SK-N-SH (cell line): ENCODE data around the gene PRKG1.

Experiments
- CHD2 ChIP-seq: fragments of 150-350 bp; IDR thresholded peaks from 2 replicates; pipeline ENCODE4 v1.6.1; 2018; ENCODE audit warnings: low read length; ENCODE audit not compliant: partially characterized antibody
- FOSL2 ChIP-seq: IDR thresholded peaks from 2 replicates; pipeline ENCODE4 v1.4.0; 2012; ENCODE audit warnings: low read depth, mild to moderate bottlenecking, moderate library complexity, borderline replicate concordance
- FOXM1 ChIP-seq: IDR thresholded peaks from 2 replicates; pipeline ENCODE4 v1.4.0; 2012; ENCODE audit warnings: low read depth, mild to moderate bottlenecking
- GABPA ChIP-seq: IDR thresholded peaks from 2 replicates; pipeline ENCODE4 v1.4.0; 2012; ENCODE audit warnings: low read depth, mild to moderate bottlenecking
- GATA2 ChIP-seq: sonication (generic); formaldehyde crosslinking; IDR thresholded peaks from 2 replicates; pipeline ENCODE4 v1.5.0; 2020; ENCODE audit warnings: mild to moderate bottlenecking, missing genetic modification reagents
- JUND ChIP-seq: IDR thresholded peaks from 2 replicates; pipeline ENCODE4 v1.4.0; 2012
- MAX ChIP-seq: IDR thresholded peaks from 2 replicates; pipeline ENCODE4 v1.4.0; 2012; ENCODE audit warnings: low read depth
- TF ChIP-seq, protein P1 (sequence below): fragments of 200-600 bp; sonication (generic); IDR thresholded peaks from 2 replicates; pipeline ENCODE4 v1.6.1; 2017; ENCODE audit warnings: antibody characterized with exemption, mild to moderate bottlenecking, moderate library complexity
- TF ChIP-seq, protein P2 (sequence below): IDR thresholded peaks from 2 replicates; pipeline ENCODE4; 2012
- TF ChIP-seq, protein P3 (sequence below): IDR thresholded peaks from 2 replicates; pipeline ENCODE4 v1.4.0; 2012; ENCODE audit warnings: low read depth, borderline replicate concordance

- TF ChIP-seq, protein P1, sequence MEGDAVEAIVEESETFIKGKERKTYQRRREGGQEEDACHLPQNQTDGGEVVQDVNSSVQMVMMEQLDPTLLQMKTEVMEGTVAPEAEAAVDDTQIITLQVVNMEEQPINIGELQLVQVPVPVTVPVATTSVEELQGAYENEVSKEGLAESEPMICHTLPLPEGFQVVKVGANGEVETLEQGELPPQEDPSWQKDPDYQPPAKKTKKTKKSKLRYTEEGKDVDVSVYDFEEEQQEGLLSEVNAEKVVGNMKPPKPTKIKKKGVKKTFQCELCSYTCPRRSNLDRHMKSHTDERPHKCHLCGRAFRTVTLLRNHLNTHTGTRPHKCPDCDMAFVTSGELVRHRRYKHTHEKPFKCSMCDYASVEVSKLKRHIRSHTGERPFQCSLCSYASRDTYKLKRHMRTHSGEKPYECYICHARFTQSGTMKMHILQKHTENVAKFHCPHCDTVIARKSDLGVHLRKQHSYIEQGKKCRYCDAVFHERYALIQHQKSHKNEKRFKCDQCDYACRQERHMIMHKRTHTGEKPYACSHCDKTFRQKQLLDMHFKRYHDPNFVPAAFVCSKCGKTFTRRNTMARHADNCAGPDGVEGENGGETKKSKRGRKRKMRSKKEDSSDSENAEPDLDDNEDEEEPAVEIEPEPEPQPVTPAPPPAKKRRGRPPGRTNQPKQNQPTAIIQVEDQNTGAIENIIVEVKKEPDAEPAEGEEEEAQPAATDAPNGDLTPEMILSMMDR, result no peak
- TF ChIP-seq CHD2 (no peak), FOXM1 (no peak), MAX (no peak), GABPA (no peak), FOSL2 (no peak), JUND (no peak), GATA2 (no peak)
- TF ChIP-seq, protein P2, sequence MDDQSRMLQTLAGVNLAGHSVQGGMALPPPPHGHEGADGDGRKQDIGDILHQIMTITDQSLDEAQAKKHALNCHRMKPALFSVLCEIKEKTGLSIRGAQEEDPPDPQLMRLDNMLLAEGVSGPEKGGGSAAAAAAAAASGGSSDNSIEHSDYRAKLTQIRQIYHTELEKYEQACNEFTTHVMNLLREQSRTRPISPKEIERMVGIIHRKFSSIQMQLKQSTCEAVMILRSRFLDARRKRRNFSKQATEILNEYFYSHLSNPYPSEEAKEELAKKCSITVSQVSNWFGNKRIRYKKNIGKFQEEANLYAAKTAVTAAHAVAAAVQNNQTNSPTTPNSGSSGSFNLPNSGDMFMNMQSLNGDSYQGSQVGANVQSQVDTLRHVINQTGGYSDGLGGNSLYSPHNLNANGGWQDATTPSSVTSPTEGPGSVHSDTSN, result no peak
- TF ChIP-seq, protein P3, sequence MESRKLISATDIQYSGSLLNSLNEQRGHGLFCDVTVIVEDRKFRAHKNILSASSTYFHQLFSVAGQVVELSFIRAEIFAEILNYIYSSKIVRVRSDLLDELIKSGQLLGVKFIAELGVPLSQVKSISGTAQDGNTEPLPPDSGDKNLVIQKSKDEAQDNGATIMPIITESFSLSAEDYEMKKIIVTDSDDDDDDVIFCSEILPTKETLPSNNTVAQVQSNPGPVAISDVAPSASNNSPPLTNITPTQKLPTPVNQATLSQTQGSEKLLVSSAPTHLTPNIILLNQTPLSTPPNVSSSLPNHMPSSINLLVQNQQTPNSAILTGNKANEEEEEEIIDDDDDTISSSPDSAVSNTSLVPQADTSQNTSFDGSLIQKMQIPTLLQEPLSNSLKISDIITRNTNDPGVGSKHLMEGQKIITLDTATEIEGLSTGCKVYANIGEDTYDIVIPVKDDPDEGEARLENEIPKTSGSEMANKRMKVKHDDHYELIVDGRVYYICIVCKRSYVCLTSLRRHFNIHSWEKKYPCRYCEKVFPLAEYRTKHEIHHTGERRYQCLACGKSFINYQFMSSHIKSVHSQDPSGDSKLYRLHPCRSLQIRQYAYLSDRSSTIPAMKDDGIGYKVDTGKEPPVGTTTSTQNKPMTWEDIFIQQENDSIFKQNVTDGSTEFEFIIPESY, result no peak
Observed at GRCh38 chr10:51932530-51932929, 858.2 kb downstream of the PRKG1 start.
